COR-L47 (cell line): ENCODE results near the gene SHISA7.
"Not testable (repeated sequence)": the region's sequence is repeated elsewhere in the genome, so short reads cannot be mapped to it uniquely, and the experiment has no call there.

ENCODE experiments used
- DNase-seq: peaks from one replicate; lab custom pipeline; 2025; lab: John Stamatoyannopoulos, UW

Gene SHISA7

DNA sequence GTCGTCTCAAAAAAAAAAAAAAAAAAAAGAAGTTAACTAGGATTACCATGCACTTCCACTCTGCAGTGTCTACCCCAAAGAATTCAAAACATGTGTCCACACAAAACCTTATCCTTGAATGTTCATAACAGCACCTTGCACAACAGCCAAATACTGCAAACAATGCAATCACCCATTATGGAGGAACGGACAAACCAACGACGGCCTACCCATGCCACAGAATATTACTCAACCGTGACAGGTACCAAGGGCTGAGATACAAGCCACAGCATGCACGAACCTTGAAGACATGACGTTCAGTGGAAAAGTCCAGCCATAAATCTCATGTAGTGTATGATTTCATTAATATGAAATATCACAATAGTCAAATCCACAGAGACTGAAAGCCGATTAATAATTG is 3.0 kb upstream of the SHISA7 start:
- DNase-seq = no peak

DNA sequence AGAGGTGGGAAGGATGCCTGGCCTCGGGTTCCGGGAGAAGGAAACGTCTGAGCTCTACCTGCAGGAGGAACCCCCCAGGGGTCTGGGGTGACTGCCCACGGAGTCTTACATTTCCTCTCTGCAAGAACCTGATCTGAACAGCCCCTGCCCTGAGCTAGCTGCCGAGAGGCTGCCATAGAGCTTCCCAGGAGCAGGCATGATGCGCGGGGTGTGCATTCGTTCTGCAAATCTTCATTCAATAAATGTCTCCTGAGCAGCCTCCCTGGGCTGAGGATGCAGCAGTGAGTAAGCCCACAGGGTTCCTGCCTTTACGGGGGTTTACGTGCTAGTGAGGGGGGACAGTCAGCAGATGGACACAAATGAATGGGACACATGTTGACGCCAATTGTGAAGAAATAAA is 1.5 kb upstream of the SHISA7 start:
- no peak for DNase-seq

DNA sequence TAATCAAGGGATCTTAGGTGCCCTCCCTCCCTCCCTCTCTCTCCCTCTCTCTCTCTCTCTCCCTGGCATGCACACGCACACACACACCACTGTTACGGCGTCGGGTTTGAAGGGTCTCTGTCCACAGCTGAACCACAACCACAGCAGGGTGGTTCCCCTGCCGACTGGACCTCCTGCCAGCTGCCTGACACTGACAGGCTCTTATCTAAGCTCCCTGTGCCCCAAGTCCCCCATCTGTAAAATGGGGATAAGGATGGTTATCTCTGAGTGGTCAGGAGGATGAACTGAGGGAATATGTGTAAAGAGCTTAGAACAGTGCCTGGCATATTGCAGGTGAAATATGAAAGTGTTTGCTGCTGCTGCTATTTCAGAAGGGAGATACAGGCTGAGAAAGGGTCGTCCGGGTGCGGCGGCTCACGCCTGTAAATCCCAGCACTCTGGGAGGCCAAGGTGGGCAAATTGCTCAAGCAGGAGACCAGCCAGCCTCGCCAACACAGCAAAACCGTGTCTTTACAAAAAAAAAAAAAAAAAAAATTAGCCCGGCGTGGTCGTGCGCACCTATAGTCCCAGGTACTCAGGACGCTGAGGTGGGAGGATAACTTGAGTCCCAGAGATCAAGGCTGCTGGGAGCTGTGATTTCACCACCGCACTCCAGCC is 852 bp upstream of the SHISA7 start:
- no peak for DNase-seq

DNA sequence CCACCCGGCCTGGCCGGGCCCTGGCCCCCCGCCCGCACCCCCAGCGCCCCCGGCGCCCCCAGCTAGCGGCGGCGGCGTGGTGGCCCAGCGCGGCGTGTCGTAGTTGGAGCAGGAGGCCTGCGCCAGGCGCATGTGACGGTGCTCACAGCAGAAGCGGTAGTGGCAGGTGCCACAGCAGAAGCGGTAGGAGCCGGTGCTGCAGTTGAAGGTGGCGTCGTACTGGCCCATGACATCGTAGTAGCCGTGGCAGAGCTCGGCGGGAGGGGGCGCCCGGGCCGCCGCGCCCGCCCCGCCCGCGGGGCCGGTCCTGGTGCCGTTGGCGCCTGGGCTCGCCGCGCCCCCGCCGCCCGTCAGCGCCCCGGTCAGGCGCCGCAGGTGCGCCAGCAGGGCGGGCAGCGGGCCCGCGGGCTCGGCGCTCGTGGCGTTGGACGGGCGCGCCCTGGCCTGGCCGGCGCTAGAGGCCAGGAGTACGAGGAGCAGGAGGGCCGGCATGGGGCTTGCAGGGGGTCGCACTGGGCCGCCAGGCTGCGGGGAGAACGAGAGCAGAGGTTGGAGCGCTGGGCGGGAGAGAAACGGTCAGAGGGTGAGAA is 633 bp downstream of the SHISA7 start:
- DNase-seq = peak; percentile 35

DNA sequence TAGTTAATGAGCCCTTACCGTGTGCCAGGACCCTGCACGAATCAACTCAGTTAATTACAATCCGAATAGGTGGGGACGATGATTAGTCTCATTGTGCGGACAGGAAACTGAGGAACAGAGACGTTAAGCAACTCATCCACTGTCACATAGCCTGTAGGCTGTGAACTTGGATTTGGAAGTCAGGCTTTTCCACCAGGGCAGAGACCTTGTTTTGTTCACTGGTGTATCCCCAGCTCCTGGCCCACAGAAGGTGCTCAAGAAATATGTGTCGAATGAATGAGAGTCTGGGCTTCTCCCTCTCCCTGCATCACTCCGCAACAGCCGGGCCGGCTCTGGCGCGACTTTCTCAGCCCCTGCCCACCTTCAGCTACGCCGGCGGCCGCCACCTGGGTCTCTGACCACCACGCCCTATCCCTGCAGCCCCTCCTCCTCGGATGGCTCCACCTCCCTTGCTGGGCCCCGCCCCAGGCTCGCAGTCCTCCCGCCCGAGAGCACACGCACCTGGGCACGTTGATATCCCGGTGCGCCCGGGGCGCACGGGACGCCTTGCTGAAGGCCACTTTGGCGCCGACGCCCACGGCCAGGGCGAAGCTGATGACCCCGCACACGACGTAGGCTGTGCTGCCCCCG is 1.3 kb downstream of the SHISA7 start:
- peak; percentile 58 for DNase-seq

DNA sequence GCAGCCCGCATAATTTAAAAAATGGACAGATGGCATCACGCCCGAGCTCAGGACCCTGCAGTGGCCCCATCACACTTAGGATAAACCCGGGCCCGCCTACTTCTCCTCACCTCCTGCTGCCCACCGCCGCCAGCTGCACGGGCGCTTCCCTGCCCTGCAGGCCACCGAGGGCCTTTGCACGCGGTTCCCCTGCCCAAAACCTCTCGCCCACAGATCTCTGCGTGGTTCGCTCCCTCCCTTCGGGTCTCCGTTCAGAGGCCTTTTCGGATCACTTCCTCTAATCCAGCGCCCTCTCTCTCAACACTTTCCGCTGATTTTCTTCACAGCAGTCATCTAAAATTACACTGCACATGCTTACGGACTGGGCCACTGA is 1.8 kb downstream of the SHISA7 start:
- no peak for DNase-seq

DNA sequence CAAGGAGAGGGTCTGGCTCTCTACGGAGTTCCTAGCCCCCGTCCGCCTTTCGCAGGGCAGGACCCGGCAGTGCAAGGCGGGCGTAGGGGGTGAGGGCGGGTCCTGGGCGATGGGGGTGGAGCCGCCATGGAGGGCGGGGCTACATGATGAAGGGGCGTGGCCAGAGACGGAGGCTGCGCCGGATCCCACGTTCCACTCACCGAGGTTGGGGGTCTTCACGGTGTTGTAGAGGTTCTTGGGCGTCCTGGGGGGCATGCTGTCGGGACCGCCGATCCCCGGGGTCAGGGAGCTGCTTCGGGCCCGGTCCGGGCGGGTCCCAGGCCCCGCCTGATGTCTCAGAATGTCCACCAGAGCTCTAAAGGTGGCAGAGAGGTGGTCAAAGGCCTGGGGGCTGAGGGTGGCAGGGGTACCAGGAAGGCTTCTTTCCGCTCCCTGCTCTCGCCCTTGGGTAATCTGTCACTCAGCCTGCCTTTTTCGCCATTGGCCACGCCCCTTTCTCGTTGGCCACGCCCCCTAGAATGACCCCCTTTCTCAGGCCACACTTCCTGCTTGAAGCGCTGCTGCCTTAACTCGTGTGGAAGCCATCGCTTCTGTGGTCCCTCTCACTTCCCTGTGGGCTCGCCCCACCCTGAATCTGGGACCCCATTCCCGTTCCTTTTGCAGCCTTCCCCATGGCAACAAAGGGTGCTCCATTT is 2.5 kb downstream of the SHISA7 start:
- no peak for DNase-seq

DNA sequence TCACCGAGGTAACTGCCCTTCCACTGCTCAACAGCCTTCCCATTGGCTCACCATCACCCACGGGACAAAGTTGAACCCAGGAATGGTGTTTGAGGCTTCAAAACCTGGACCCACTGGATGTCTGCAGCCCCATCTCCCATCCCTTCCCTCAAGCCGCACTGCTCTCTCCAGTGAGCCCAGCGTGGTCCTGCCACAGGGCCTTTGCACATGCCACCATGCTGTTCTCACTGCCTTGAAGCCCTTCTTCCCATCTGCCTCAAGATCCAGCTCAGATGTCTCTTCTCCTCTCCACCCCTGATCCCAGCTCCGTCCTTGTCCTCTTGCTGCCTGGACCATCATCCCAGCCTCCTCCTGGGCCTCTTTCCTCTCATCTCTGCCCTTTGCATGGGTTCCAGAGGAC is 4.0 kb downstream of the SHISA7 start:
- no peak for DNase-seq

DNA sequence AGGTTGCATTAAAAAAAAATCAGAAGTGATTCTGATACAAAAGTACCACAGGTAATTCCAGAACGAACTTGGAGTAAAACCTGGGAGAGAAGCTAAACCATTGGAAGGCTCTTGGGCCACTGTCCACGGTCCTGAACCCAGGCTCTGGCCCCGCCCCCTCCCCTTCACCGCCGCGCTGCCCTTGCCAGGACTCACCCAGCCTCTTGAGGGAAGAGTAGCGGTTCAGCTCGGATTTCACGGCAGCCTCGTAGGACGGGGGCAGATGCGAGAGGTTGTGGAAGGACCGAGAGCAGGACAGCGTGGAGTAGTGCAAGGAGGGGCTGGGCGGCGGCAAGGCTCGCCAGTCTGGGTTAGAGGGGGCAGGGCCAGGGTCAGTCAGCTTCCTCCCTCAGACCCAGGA is 5.7 kb downstream of the SHISA7 start:
- DNase-seq = no peak

DNA sequence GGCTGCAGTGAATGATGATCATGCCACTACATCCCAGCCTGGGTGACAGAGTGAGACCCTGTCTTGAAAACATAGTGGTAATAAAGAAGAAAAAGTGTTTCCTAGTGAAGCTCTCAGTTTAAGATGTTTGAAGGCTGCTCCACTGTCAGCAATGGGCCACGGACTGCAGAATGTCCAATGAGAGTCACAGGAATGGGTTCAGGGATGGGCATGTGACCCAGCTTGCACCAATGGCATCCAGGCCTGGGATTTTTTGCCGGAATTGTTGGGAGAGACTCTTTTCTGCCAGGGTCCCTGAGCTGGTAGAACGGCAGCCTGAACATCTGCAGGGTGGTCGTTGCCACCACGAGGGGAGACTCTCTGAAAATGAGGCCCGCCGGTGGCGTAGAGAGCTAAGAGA is 6.3 kb downstream of the SHISA7 start:
- no peak for DNase-seq

DNA sequence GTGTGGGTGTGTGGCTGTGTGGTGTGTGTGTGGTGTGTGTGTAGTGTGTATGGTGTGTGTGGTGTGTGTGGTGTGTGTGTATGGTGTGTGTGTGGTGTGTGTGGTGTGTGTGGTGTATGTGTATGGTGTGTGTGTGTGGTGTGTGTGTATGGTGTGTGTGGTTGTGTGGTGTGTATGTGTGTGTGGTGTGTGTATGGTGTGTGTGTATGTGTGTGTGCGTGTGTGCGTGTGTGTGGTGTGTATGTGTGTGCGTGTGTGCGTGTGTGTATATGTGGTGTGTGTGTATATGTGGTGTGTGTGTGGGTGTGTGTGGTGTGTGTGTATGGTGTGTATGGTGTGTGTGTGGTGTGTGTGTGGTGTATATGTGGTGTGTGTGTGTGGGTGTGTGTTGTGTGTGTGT is 8.1 kb downstream of the SHISA7 start:
- no peak for DNase-seq

DNA sequence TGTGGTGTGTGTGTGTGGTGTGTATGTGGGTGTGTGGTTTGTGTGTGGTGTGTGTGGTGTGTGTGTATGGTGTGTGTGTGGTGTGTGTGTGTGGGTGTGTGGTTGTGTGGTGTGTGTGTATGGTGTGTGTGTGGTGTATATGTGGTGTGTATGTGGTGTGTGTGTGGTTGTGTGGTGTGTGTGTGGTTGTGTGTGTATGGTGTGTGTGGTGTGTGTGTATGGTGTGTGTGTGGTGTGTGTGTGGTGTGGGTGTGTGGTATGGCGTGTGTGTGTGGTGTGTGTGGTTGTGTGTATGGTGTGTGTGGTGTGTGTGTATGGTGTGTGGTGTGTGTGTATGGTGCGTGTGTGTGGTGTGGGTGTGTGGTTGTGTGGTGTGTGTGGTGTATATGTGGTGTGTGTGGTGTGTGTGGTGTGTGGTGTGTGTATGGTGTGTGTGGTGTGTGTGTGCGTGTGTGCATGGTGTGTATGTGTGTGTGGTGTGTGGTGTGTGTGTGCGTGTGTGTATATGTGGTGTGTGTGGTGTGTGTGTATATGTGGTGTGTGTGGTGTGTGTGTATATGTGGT is 8.7 kb downstream of the SHISA7 start:
- DNase-seq = no peak

DNA sequence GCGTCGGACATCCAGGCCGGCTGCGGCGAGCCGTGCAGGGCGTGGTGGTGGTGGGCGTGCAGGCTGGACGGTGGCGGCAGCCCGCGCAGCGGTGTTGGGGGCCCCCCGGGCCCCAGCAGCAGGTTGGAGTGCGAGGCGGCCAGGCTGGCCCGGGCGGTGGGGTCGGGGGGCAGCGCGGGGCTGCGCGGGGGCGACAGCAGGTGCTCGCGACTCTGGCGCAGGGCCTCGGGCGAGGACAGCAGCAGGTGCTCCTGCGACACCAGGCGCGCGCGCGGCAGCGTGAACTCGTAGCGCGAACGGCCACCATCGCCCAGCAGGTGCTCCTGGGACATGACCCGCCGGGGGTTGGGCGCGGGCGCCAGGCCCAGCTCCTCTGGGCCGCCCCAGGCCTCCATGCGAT is 9.8 kb downstream of the SHISA7 start:
- no peak for DNase-seq

DNA sequence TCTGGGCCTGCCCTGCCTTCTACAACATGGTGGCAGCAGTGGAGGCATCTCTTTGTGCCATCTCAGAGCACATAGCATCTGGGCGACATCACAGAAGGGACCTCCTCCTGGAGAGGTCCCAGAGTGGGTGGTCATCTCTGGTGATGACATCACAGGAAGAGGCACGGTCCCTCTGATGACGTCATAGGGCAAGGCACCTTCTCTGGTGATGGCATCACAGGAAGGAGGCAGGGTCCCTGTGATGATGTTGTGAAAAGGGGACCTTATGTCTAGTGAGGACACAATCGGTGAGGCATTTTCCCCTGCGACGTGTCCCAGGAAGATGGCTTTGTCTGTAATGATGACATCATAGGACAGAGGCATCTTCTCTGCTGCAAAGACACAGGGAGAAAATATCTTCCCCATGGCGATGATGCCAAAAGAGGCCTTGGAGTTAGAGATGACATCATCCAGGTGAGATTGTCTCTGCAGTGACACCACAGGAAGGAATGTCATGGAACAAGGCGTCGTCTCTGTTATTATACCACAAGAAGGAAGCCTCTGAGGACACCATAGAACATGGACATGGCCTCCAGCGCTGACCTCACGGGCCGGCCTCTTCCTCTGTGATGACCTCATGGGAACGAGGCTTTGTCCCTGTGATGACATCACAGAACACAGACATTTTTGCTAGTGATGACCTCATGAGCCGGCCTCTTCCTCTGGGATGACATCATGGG is 10.7 kb downstream of the SHISA7 start:
- DNase-seq = no peak

DNA sequence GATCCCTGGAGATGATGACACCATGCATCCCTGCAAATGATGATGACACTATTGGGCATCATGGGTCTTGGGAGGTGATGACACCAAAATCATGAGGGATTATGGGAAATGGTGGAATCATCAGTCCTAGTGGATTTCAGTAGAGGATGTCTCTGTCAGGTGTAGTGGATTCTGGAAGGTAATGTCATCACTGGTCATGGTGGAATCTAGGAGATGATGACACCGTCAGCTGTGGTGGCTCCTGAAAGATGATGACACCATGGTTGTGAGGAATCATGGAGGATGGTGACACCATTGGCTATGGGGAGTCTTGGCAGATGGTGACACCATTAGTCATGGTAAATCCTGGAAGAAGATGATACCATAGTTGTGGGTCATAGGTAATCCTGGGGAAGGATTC is 11.9 kb downstream of the SHISA7 start:
- DNase-seq = no peak

DNA sequence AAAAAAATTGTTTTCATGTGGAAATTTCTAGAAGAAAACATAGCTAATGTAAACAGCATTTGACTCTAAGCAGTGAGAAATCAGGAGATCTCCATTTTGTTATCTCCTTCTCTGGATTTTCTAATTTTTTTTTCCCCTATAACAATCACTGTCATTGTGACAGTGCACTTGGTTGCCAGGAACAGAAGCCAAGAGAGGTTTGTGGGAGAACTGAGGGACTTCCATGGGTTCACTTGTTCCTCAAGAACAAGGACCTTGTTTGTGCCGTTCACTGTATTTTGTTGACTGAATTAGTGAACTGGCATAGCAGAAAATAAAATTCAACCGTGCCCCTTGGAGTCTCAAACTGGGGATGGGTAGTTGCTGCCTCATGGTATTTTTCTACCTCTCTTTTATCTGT is 17.1 kb downstream of the SHISA7 start:
- no peak for DNase-seq

DNA sequence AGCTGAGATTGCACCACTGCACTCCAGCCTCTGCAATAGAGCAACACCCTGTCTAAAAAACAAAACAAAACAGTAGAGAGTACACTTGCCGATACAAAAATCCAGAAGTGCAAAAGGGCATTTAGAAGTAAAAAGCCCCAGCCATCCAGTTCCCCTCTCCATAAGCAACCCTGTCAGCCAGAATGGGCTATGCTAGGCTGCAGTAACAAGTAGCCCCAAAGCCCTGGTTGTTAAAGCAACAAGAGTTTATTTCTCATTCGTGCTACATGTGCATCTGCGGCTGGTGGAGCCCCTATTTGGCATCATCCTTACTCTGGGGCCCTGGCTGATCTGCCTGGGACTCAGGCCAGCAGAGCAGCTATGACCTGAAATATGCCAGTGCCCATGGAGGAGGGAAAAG is 18.6 kb downstream of the SHISA7 start:
- DNase-seq = no peak

DNA sequence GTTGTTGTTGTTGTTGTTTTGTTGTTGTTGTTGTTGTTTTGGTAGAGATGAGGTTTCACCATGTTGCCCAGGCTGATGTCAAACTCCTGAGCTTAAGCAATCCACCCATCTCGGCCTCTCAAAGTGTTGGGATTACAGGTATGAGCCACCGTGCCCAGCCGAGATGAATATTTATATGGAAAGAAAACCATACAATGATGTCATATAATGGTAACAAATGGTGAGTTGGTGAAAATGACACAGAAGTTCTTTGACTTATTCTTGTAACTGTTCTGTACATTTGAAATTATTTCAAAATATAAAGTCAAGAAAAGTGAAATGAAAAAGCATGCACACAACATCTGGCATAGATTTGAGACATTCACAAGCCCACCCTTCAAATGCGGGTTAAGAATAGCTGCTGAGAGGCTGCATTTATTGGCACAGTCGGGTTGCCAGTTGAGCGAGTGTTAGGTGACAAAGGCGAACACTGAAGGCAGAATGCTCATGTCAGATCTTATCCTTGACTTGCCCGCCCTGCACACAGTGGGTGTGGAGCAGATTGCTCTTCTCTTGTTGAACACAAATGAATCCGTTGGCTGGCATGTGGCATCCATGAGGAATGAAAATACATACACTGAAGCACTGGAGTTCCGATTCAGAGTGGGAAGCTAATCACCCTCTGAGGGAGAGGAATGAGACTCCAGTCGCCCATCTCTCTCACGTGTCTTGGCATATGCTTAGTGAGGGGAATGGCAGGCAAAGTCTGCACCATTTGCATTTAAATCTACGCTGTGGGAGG is 19.7 kb downstream of the SHISA7 start:
- DNase-seq = no peak

DNA sequence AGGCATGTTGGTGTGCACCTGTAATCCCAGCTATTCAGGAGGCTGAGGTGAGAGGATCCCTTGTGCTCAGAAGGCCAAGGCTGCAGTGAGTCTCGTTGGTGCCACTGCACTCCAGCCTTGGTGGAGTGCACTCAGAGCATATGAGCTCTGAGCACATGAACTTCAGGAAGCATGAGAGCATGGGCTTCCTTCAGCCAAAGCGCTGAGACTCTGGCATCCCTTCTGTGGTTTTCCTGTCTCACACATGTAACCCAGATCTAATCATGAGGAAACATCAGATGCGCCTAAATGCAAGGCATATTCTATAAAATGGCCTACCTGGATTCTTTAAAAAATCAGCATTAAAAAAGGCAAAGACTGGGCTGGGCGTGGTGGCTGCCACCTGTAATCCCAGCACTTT is 21.8 kb downstream of the SHISA7 start:
- DNase-seq = not testable (repeated sequence)

DNA sequence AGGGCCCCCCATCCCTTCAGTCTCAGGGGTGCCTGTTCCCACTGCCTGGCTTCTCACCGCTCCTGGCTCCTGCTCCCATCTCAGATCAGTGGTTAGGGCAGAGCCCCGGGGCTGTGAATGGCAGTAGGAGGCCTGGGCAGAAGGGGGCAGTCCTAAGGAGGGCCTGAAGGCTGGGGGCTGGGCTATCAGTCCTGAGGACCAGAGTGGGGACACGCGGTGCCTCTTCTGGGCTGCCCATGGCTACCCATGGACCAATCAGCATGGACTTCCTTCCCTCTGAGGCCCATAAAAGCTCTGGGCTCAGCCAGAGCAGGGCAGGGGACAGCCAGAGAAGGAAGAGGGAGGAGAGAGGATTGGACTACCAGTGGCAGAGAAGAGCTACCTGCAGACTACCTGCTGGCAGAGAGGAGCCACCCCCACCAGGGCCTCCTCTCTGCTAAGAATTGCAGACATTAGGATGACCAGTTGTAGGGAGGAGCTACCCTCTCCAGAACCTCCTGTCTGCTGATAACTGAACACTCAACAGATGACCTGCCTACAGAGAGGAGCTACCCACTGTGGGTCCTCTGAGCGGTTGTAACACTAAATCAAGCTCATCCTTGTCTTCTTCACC is 23.4 kb downstream of the SHISA7 start:
- no peak for DNase-seq

DNA sequence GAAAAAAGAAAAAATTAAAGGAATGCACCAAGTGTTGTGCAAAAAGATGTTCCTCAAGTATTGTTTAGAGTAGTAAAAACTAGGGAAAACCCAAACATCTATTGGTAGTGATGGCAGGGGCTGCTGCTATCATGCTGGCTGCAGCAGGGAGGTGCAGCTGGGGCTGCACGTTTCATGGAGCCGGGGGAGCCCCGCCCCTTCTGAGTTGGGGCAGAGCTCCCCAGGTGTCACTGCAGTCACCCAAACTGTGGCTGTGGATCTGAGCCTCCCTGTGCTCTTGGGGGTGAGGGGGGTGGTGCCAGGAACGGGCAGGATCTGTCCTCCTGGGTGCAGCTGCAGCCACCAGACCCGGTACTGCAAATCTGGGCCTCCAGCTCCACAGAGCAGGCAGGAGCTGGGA is 24.0 kb downstream of the SHISA7 start:
- no peak for DNase-seq
